Endothelial cell of umbilical vein (primary cell): ENCODE data around the gene EMC9. TPM values are rescaled to one million over a fixed set of nuclear protein-coding genes. Genes with fewer than 3 reads are reported as not detected.

ENCODE experiments used
- BruUV-seq: library from RNA; stranded (reverse); fragments of 400-500 nt; replicated peaks from 2 replicates; lab custom pipeline; 2021; lab: Mats Ljungman, UMichigan
- CTCF ChIA-PET: fragments of 300-600, 350-600 bp; sonication (Branson Sonifier 250); formaldehyde crosslinking; loops from one replicate; lab custom pipeline; 2021; ENCODE audit warnings: antibody characterized with exemption, inconsistent platforms; lab: Charles Lee
- POLR2A ChIA-PET: fragments of 300-600, 350-600 bp; sonication (Branson Sonifier 250); formaldehyde crosslinking; loops from one replicate; lab custom pipeline; 2021; ENCODE audit warnings: antibody characterized with exemption, inconsistent platforms; lab: Charles Lee
- DNase-seq: peaks from one replicate; pipeline ENCODE4 v3.0.0-alpha.2; 2011; ENCODE audit warnings: low read depth, low spot score
- FAIRE-seq: peaks from 2 replicates; lab custom pipeline; 2011; peaks lifted over from hg19 to GRCh38; lab: Jason Lieb, UNC
- H2AFZ ChIP-seq: 2 replicates; pipeline ENCODE4 v1.6.0; 2012; ENCODE audit warnings: low read depth, low read length, control low read depth, inconsistent platforms
- H3K27ac ChIP-seq: 2 replicates; pipeline ENCODE4 v1.5.1; 2011; ENCODE audit warnings: low read depth, mild to moderate bottlenecking, control low read depth, low read length, moderate library complexity; ENCODE audit not compliant: insufficient read depth
- H3K27me3 ChIP-seq, 2 experiments: 2 replicates each; pipeline versions ENCODE4 v1.6.0 to v1.6.1; 2011; ENCODE audit warnings: low read length in 2 of 2, mixed read lengths in 1 of 2; ENCODE audit not compliant: control insufficient read depth in 2 of 2, insufficient read depth in 2 of 2
- H3K36me3 ChIP-seq, 2 experiments: 2 replicates in 1 of 2; 3 replicates in 1 of 2; pipeline ENCODE4 v1.5.1; 2011; ENCODE audit warnings: low read length in 2 of 2, mild to moderate bottlenecking in 1 of 2, moderate library complexity in 1 of 2; ENCODE audit not compliant: control insufficient read depth in 2 of 2, insufficient read depth in 2 of 2; ENCODE audit errors: extremely low read depth in 1 of 2
- H3K4me1 ChIP-seq: 3 replicates; pipeline ENCODE4 v1.5.1; 2011; ENCODE audit warnings: mild to moderate bottlenecking, low read length; ENCODE audit not compliant: control insufficient read depth, insufficient read depth; ENCODE audit errors: extremely low read depth
- H3K4me2 ChIP-seq: 2 replicates; pipeline ENCODE4 v1.6.1; 2011; ENCODE audit warnings: low read length, control low read depth, mixed read lengths; ENCODE audit not compliant: insufficient read depth
- H3K4me3 ChIP-seq, 3 experiments: fragments of 200-600 bp in 1 of 3; sonication (generic), shearing (Covaris generic) in 1 of 3; replicated peaks in 1 of 3; 2 replicates each; pipeline ENCODE4 v1.5.1; 2011 to 2016; ENCODE audit warnings: control low read depth in 3 of 3, low read length in 3 of 3, mild to moderate bottlenecking in 2 of 3, inconsistent platforms in 1 of 3, low read depth in 1 of 3, moderate library complexity in 1 of 3; ENCODE audit not compliant: insufficient read depth in 1 of 3
- H3K79me2 ChIP-seq: 2 replicates; pipeline ENCODE4 v1.6.0; 2012; ENCODE audit warnings: low read length, inconsistent platforms; ENCODE audit not compliant: control insufficient read depth, insufficient read depth
- H3K9ac ChIP-seq: replicated peaks from 2 replicates; pipeline ENCODE3; 2011; ENCODE audit warnings: low read length, control low read depth; ENCODE audit not compliant: insufficient read depth; ENCODE audit errors: extremely low read depth
- H3K9me1 ChIP-seq: replicated peaks from 3 replicates; pipeline ENCODE4 v1.6.0; 2011; ENCODE audit warnings: mild to moderate bottlenecking, low read length; ENCODE audit not compliant: control insufficient read depth, insufficient read depth; ENCODE audit errors: extremely low read depth
- H3K9me3 ChIP-seq: replicated peaks from 2 replicates; pipeline ENCODE4 v1.5.1; 2012; ENCODE audit warnings: low read length, inconsistent platforms; ENCODE audit not compliant: control insufficient read depth, insufficient read depth
- H4K20me1 ChIP-seq: replicated peaks from 2 replicates; pipeline ENCODE3; 2011; ENCODE audit warnings: mild to moderate bottlenecking, low read length; ENCODE audit not compliant: control insufficient read depth, insufficient read depth; ENCODE audit errors: extremely low read depth
- EZH2 ChIP-seq: IDR thresholded peaks from 2 replicates; pipeline ENCODE4 v1.6.1; 2012; ENCODE audit warnings: borderline replicate concordance, low read depth, mild to moderate bottlenecking, moderate library complexity, low read length, inconsistent platforms; ENCODE audit not compliant: severe bottlenecking
- FOS ChIP-seq: IDR thresholded peaks from 2 replicates; pipeline ENCODE4 v1.6.1; 2011; ENCODE audit warnings: mild to moderate bottlenecking, low read length, moderate library complexity, borderline replicate concordance; ENCODE audit not compliant: insufficient read depth
- GATA2 ChIP-seq: IDR thresholded peaks from 2 replicates; pipeline ENCODE4 v1.7.0; 2011; ENCODE audit warnings: low read depth, mild to moderate bottlenecking, moderate library complexity, mixed read lengths, low read length; ENCODE audit not compliant: insufficient read length, insufficient read depth
- JUN ChIP-seq: IDR thresholded peaks from 2 replicates; pipeline ENCODE4 v1.6.1; 2011; ENCODE audit warnings: borderline replicate concordance, low read depth; ENCODE audit not compliant: insufficient read length, insufficient read depth
- MAX ChIP-seq: IDR thresholded peaks from 2 replicates; pipeline ENCODE4 v1.6.1; 2011; ENCODE audit not compliant: insufficient read depth, insufficient read length
- MYC ChIP-seq: IDR thresholded peaks from one replicate; pipeline ENCODE4 v1.6.1; 2011; ENCODE audit warnings: mild to moderate bottlenecking, low read depth, low read length
- POLR2A ChIP-seq: IDR thresholded peaks from 2 replicates; pipeline ENCODE4 v1.6.1; 2012; ENCODE audit warnings: low read depth, mild to moderate bottlenecking, control low read depth, low read length
- POLR2AphosphoS5 ChIP-seq: IDR thresholded peaks from 2 replicates; pipeline ENCODE4 v1.6.1; 2012; ENCODE audit warnings: low read depth, mild to moderate bottlenecking, control low read depth, low read length, moderate library complexity; ENCODE audit not compliant: insufficient read depth
- dilution Hi-C: fragments of 300-500 bp; cut with MboI; formaldehyde crosslinking; loops from one replicate; pipeline ENCODE4 v1.15.0; 2019; ENCODE audit warnings: low sequenced_read_pairs; ENCODE audit not compliant: extremely low pct_ligation_motif_present
- intact Hi-C: fragments of 100-400 bp; cut with micrococcal nuclease; formaldehyde crosslinking; loops from one replicate; pipeline ENCODE4 v1.10.0; 2022
- polyA plus RNA-seq, 4 experiments: library from polyadenylated mRNA; depleted of rRNA in 3 of 4; stranded (reverse) in 3 of 4; unstranded in 1 of 4; fragments of >200 nt; gene quantifications; 2 replicates each; pipeline versions ENCODE4 v1.2.1 to v1.2.3, GENCODE V29; 2011 to 2012; ENCODE audit warnings: missing spikeins in 1 of 4
- total RNA-seq: library from RNA; stranded (reverse); gene quantifications from 2 replicates; pipeline ENCODE4 v1.2.3, GENCODE V29; 2021
- TF ChIP-seq, protein P1 (sequence below), 2 donors: IDR thresholded peaks; 1 replicate in 1 of 2; 2 replicates in 1 of 2; pipeline ENCODE4 v1.5.1; 2011; ENCODE audit warnings: low read length in 2 of 2, mild to moderate bottlenecking in 2 of 2, moderate library complexity in 2 of 2, control low read depth in 1 of 2, inconsistent platforms in 1 of 2, low read depth in 1 of 2; ENCODE audit not compliant: insufficient read depth in 1 of 2; ENCODE audit errors: extremely low read depth in 1 of 2

Gene EMC9
- total and polyA plus RNA-seq, 2 donors (not counting 3 experiments of a cell fraction or from before 2014, with no cell fraction given): 21.8 to 31.8 TPM

- Histone ChIP-seq H4K20me1 (no peaks in the 10 kb centered on the region), H3K27me3 (no peaks in the 10 kb centered on the region), H3K9me1 (no peaks in the 10 kb centered on the region), H3K4me1 (peaks cover 16% of the 10 kb centered on the region), H3K4me2 (no peak overlapping the region), H3K27ac (no peak overlapping the region), H3K36me3 (peaks cover 30 to 58% of the 10 kb centered on the region in 2 experiments), H3K4me3 (no peak overlapping the region), H3K9me3 (no peaks in the 10 kb centered on the region), H2AFZ (no peak overlapping the region), H3K9ac (no peak overlapping the region), H3K79me2 (peaks cover 9% of the 10 kb centered on the region)
- CTCF ChIA-PET: interaction anchor here (1.3 to 3.4 kb wide), 9 partner anchors 10 to 112 kb away, joined by 3 to 63 read pairs (median 12); partner anchors contain the start of genes EMC9, PSME1, PSME2 and RABGGTA
- intact Hi-C loops (loop anchor here (2.0 kb wide), 3 partner anchors 29 to 145 kb away; partner anchors contain the start of gene IPO4), dilution Hi-C loops (no loop called here)
- POLR2A ChIA-PET: interaction anchor here (1.0 kb wide), 1 partner anchor 25 kb away, joined by 3 read pairs; no protein-coding TSS in a partner anchor
- no TSS peak for BruUV-seq
- no peak for TF ChIP-seq EZH2
- no peak for TF ChIP-seq POLR2A
- no peak for TF ChIP-seq GATA2
- TF ChIP-seq MAX: no peak
- TF ChIP-seq POLR2AphosphoS5: no peak
- TF ChIP-seq FOS: no peak
- TF ChIP-seq, protein P1, sequence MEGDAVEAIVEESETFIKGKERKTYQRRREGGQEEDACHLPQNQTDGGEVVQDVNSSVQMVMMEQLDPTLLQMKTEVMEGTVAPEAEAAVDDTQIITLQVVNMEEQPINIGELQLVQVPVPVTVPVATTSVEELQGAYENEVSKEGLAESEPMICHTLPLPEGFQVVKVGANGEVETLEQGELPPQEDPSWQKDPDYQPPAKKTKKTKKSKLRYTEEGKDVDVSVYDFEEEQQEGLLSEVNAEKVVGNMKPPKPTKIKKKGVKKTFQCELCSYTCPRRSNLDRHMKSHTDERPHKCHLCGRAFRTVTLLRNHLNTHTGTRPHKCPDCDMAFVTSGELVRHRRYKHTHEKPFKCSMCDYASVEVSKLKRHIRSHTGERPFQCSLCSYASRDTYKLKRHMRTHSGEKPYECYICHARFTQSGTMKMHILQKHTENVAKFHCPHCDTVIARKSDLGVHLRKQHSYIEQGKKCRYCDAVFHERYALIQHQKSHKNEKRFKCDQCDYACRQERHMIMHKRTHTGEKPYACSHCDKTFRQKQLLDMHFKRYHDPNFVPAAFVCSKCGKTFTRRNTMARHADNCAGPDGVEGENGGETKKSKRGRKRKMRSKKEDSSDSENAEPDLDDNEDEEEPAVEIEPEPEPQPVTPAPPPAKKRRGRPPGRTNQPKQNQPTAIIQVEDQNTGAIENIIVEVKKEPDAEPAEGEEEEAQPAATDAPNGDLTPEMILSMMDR (IDR thresholded peaks at IDR 0.05; ENCODE audit: extremely low read depth in 1 of 2, insufficient read depth in 1 of 2, low read depth in 1 of 2, low read length in 2 of 2): no peak
- TF ChIP-seq JUN: no peak
- TF ChIP-seq MYC: no peak
- FAIRE-seq (no peak), DNase-seq (no peak)
Measured at GRCh38 chr14:24159777-24160498, 18.5 kb upstream of the EMC9 start.
